Stimulated activated CD8-positive, alpha-beta memory T cell treated with anti-CD3 and anti-CD28 coated beads, Interleukin-2, amount 100 ng/mL, for 48 hours (primary cell): ENCODE measurements around the gene RAB3D.

Experiments
- DNase-seq, 2 donors: peaks; one replicate each; pipeline ENCODE4 v3.0.0-alpha.2; 2020; ENCODE audit warnings: low read depth in 2 of 2

RAB3D gene

DNA sequence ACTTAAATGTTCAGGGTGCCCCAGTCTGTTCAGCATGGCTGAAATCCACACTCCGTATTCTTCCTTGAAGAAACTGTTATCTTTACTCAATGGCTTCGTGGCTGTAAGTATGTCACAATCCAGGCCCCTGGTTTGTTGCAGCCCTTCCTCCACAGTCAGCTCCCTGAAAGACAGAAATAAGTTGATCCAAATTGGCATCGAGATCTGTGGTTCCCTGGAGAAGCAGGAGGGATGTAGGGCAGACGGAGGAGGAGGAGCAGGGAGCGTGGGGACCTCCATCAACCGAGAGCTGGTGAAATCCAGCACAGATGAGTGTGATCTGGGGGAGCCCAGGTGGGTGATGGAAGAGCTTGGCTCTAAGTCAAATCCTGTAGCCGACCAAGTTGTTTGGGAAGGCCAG, 43.2 kb downstream of the RAB3D start:
- no peak for DNase-seq

- no peak for DNase-seq
Measured at GRCh38 chr19:11295665-11296245, 43.7 kb downstream of the RAB3D start, which contains the start of gene TSPAN16. TSS of gene TSPAN16 (plus strand) at chr19:11296160. CDS start at chr19:11296298, 138 bp downstream.

- DNase-seq: no peak
Measured at GRCh38 chr19:11295180-11295579, 44.3 kb downstream of the RAB3D start.

- DNase-seq: peak; percentile 71 to 79
Measured at GRCh38 chr19:11293433-11294389, 45.7 kb downstream of the RAB3D start.

- no peak for DNase-seq
Measured at GRCh38 chr19:11291991-11292390, 47.5 kb downstream of the RAB3D start.

DNA sequence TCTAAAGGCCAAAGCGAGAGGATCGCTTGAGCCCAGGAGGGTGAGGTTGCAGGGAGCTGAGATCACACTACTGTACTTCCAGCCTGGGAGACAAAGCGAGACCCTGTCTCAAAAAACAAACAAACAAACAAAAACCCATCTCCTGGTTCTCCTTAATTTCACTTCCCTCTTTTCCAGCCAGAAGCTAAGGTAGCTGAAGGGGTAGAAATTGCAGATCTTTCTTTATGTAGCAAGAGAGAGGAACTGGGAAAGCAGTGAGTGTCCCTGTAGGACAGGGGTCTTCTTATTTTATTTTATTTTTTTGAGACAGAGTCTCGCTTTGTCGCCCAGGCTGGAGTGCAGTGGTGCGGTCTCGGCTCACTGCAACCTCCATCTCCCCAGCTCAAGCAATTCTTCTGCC, 48.0 kb downstream of the RAB3D start:
- DNase-seq: no peak

- no peak for DNase-seq
Measured at GRCh38 chr19:11290256-11290655, 49.2 kb downstream of the RAB3D start.

- DNase-seq: no peak
Measured at GRCh38 chr19:11288349-11288748, 51.1 kb downstream of the RAB3D start.

GRCh38 chr19:11286312-11286974, 53.0 kb downstream of the RAB3D start:
- DNase-seq: no peak

DNA sequence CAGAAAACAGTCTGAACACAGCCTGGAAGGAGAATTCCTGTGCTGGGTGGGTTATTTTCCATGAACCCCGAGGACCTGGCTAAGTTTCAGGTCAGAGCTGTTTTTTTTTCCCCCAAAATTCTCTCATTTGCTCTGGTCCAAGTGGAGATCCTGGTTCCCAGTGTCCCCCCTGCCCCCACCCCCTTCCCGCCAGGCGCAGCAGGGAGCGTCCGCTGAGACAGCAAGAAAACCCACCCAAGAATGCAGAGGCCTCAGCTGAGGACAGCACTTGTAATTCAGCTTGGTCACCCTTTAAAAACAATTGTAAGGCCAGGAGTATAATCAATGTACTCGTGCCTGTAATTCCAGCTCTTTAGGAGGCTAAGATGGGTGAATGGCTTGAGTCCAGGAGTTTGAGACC, 54.9 kb downstream of the RAB3D start:
- no peak for DNase-seq

GRCh38 chr19:11281356-11282049, 58.0 kb downstream of the RAB3D start:
- no peak for DNase-seq

DNA sequence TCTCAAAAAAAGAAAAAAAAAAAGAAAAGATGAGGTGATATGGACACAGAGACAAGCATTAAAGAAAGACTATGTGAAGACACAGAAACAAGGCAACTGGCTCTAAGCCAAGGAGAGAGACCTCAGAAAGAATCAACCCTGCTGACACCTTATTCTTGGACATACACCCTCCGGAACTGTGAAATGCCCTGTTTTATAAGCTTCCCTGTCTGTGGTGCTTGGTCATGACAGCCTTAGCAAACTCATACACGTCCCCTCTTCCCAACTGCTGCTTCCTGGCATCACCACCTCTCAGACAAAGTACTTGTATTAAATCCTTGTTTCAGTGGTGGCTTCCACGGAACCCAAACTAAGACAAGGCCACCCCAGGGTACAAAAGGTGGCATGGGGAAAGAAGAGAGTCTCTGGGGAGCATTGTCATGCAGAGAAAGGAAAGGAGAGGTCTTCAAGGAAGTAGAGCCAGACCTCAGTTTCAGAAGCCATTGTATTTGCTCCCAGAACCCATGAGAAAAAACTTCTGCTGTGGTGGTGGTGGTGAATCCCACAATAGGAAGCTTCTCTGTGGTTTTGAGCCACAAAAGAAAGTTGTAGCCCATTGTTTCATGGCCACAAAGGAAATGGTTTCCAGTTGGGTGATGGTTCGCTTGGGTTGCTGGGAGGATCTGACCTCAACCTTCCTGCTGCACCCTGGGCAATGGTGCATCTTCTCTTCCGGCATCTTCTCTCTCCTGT, 59.8 kb downstream of the RAB3D start:
- DNase-seq: peak in 1 of 2 donors; percentile 13

DNA sequence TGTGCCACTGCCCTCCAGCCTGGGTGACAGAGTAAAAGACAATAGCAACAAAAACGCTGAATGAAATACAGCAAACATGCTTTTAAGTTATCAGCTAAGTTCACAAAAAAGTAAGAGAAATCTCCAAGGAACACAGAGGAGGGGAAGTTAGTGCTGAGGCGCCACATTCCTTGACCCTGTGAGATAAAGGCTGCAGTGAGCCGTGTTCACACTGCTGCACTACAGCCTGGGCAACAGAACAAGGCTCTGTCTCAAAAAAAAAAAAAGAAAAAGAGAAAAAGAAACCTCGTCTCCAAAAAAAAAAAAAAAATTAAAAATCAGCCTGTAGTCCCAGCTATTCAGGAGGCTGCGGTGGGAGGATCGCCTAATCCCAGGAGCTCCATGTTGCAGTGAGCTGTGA, 60.8 kb downstream of the RAB3D start:
- DNase-seq: no peak

DNA sequence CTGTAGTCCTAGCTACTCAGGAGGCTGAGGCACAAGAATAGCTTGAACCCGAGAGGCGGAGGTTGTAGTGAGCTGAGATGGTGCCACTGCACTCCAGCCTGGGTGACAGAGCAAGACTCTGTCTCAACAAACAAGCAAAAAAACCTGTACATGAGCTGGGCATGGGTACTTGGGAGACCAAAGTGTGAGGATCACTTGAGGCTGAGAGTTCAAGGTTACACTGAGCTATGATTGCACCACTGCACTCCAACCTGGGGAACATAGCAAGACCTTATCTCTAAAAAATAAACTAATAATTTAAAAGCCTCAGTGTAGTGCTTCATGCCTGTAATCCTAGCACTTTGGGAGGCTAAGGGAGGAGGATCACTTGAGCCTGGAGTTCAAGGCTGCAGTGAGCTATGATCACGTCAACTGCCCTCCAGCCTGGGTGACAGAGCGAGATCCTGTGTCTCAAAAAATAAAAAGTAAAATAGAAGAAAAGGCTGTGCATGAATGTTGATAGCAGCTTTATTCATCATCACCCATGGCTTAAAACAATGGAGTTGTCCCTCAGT, 64.8 kb downstream of the RAB3D start:
- no peak for DNase-seq

GRCh38 chr19:11273989-11274388, 65.5 kb downstream of the RAB3D start:
- no peak for DNase-seq

GRCh38 chr19:11273296-11273695, 66.2 kb downstream of the RAB3D start:
- no peak for DNase-seq
